ENCODE results near the gene ZNF14. TPM values are rescaled to one million over a fixed set of nuclear protein-coding genes. Genes with fewer than 3 reads are reported as not detected.

ZNF14 gene
- total and polyA plus RNA-seq, 2 experiments from 2014 or later: 4.6 to 10.2 TPM

DNA sequence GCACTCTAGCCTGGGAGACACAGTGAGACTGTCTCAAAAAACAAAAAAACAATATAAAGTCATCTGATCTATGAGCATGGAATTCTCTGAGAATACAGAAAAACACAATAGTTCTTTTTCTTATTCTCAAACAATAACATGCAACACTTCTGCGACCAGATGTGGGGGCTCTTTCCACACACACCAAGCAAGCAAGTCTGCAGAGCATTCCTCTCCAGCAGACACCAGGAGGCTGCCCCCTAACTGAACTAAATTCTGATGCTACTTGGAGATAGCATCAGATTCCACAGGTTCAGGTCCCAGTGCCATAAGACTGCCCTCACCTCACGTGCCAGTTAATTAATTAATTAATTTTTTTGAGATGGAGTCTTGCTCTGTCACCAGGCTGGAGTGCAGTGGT is 36.5 kb downstream of the ZNF14 start:
- H3K9me2 ChIP-seq (ENCODE audit: insufficient read depth): no peaks in the 10 kb centered on the region
- H3K4me2 ChIP-seq: no peak overlapping the region
- Mint-ChIP-seq H3K4me1 (no peaks in the 10 kb centered on the region), H3K9me3 (peaks cover 8% of the 10 kb centered on the region; the same call in 1 of the 3 replicates), H3K27me3 (ENCODE audit: insufficient read depth, low read depth, poor library complexity) (peaks cover 2% of the 10 kb centered on the region), H3K27ac (no peak overlapping the region), H3K4me3 (no peak overlapping the region), H3K36me3 (ENCODE audit: low read depth) (peaks cover 8% of the 10 kb centered on the region; the same call in 2 of the 3 replicates)
- H3K27me3 ChIP-seq (ENCODE audit: insufficient read depth): no peaks in the 10 kb centered on the region
- H3K36me3 ChIP-seq (ENCODE audit: insufficient read depth): no peaks in the 10 kb centered on the region
- TF ChIP-seq, protein P1, sequence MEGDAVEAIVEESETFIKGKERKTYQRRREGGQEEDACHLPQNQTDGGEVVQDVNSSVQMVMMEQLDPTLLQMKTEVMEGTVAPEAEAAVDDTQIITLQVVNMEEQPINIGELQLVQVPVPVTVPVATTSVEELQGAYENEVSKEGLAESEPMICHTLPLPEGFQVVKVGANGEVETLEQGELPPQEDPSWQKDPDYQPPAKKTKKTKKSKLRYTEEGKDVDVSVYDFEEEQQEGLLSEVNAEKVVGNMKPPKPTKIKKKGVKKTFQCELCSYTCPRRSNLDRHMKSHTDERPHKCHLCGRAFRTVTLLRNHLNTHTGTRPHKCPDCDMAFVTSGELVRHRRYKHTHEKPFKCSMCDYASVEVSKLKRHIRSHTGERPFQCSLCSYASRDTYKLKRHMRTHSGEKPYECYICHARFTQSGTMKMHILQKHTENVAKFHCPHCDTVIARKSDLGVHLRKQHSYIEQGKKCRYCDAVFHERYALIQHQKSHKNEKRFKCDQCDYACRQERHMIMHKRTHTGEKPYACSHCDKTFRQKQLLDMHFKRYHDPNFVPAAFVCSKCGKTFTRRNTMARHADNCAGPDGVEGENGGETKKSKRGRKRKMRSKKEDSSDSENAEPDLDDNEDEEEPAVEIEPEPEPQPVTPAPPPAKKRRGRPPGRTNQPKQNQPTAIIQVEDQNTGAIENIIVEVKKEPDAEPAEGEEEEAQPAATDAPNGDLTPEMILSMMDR (conservative IDR thresholded peaks at IDR 0.05; ENCODE audit: low read depth in 2 of 2): peak; percentile 19 to 44
- TF ChIP-seq EZH2 (IDR thresholded peaks at IDR 0.05; ENCODE audit: low read depth, unreplicated experiment) (no peak), NANOG (IDR thresholded peaks at IDR 0.05; ENCODE audit: borderline replicate concordance) (no peak)
- H3K79me2 ChIP-seq (replicated peaks; ENCODE audit: insufficient read depth): no peaks in the 10 kb centered on the region
- H4K20me1 ChIP-seq (replicated peaks; ENCODE audit: insufficient read depth): no peaks in the 10 kb centered on the region; the same call in 1 of the 2 replicates
- peak; percentile 36; the same call in 2 of the 3 replicates for ATAC-seq
- H3F3A ChIP-seq (replicated peaks; ENCODE audit: low read depth): no peaks in the 10 kb centered on the region
- H3K4me1 ChIP-seq (ENCODE audit: insufficient read depth): no peaks in the 10 kb centered on the region
- DNase-seq (ENCODE audit: low spot score): peak; percentile 7
- H3K4me3 ChIP-seq: no peak overlapping the region
- no peak overlapping the region for H2AFZ ChIP-seq
- H3K27ac ChIP-seq (ENCODE audit: low read depth): no peak overlapping the region

DNA sequence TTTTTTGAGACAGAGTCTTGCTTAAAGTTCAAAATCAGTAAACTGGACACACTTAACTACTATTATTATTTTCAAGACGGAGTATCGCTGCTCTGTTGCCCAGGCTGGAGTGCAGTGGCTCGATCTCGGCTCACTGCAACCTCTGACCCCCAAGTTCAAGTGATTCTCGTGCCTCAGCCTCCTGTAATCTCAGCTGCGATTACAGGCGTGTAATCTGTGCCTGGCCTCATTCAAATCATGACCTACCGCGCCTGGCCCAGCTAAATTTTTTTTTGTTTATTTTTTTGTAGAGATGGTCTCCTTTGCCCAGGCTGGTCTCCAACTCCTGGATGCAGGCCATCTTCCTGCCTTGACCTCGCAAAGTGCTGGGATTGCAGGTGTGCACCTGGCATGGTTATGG is 41.2 kb downstream of the ZNF14 start:
- no peak overlapping the region for H3K27ac Mint-ChIP-seq
- H3K4me2 ChIP-seq: no peak overlapping the region
- no peak for ATAC-seq
- TF ChIP-seq ZNF331 (CRISPR knock-in tag; IDR thresholded peaks at IDR 0.05; ENCODE audit: low read depth) (no peak), EZH2 (IDR thresholded peaks at IDR 0.05; ENCODE audit: low read depth, unreplicated experiment) (no peak), POLR2AphosphoS5 (IDR thresholded peaks at IDR 0.05; ENCODE audit: low read depth) (no peak), NANOG (IDR thresholded peaks at IDR 0.05; ENCODE audit: borderline replicate concordance) (no peak), CREB1 (CRISPR knock-in tag; IDR thresholded peaks at IDR 0.05; ENCODE audit: low read depth) (no peak), EZH2phosphoT487 (IDR thresholded peaks at IDR 0.05; ENCODE audit: unreplicated experiment) (no peak), ZNF114 (CRISPR knock-in tag; IDR thresholded peaks at IDR 0.05) (no peak), STAT1 (IDR thresholded peaks at IDR 0.05; ENCODE audit: unreplicated experiment) (no peak), ETS1 (IDR thresholded peaks at IDR 0.05) (no peak), JUNB (IDR thresholded peaks at IDR 0.05; ENCODE audit: unreplicated experiment) (no peak), REST (IDR thresholded peaks at IDR 0.05; ENCODE audit: unreplicated experiment) (no peak)
- TF ChIP-seq, protein P1 (conservative IDR thresholded peaks at IDR 0.05; ENCODE audit: low read depth in 2 of 2): no peak

More for the DNA sequence above, 41.2 kb downstream of the ZNF14 start:
- no peak for DNase-seq (ENCODE audit: low spot score)
- Histone ChIP-seq H3K79me2 (replicated peaks; ENCODE audit: insufficient read depth) (no peaks in the 10 kb centered on the region), H4K20me1 (replicated peaks; ENCODE audit: insufficient read depth) (no peaks in the 10 kb centered on the region; the same call in 1 of the 2 replicates), H3K9me2 (ENCODE audit: insufficient read depth) (no peaks in the 10 kb centered on the region), H2AFZ (no peak overlapping the region), H3F3A (replicated peaks; ENCODE audit: low read depth) (0 out of 2 replicates have a peak, but pooled peaks cover 2% of the 10 kb centered on the region), H3K36me3 (ENCODE audit: insufficient read depth) (no peaks in the 10 kb centered on the region), H3K27me3 (ENCODE audit: insufficient read depth) (no peaks in the 10 kb centered on the region), H3K4me3 (no peak overlapping the region), H3K27ac (ENCODE audit: low read depth) (no peak overlapping the region), H3K4me1 (ENCODE audit: insufficient read depth) (no peaks in the 10 kb centered on the region)
- no peak overlapping the region for H3K4me3 Mint-ChIP-seq
- peaks cover 2% of the 10 kb centered on the region for H3K27me3 Mint-ChIP-seq (ENCODE audit: insufficient read depth, low read depth, poor library complexity)
- H3K9me3 Mint-ChIP-seq: no peaks in the 10 kb centered on the region
- H3K36me3 Mint-ChIP-seq (ENCODE audit: low read depth): no peaks in the 10 kb centered on the region
- H3K4me1 Mint-ChIP-seq: no peaks in the 10 kb centered on the region

Data from GM23338 (cell line).